Stomach (tissue), 9 donors: ENCODE measurements around the gene EIF3L. TPM values are rescaled to one million over a fixed set of nuclear protein-coding genes. Genes with fewer than 3 reads are reported as not detected.

Experiments
- DNase-seq, 2 donors: peaks; one replicate each; pipeline versions ENCODE4 v3.0.0 to v3.0.0-alpha.2; 2013 to 2019
- H3K27ac ChIP-seq, 5 donors: fragments of 200-600 bp in 4 of 5; sonication (generic) in 4 of 5; one replicate each; pipeline ENCODE4 v1.5.1; 2013 to 2019; ENCODE audit warnings: mild to moderate bottlenecking in 1 of 5, moderate library complexity in 1 of 5
- H3K27me3 ChIP-seq, 3 donors: fragments of 200-600 bp; sonication (generic); one replicate each; pipeline ENCODE4 v1.5.1; 2017 to 2019; ENCODE audit warnings: mixed run types in 1 of 3
- H3K36me3 ChIP-seq, 4 donors: fragments of 200-600 bp; sonication (generic); 1 replicate in 3 of 4; 2 replicates in 1 of 4; pipeline ENCODE4 v1.5.1; 2016 to 2019
- H3K4me1 ChIP-seq, 4 donors: fragments of 200-600 bp; sonication (generic); one replicate each; pipeline ENCODE4 v1.5.1; 2016 to 2019
- H3K4me3 ChIP-seq, 4 donors: fragments of 200-600 bp; sonication (generic) in 3 of 4; one replicate each; pipeline ENCODE4 v1.5.1; 2016 to 2019; ENCODE audit warnings: mild to moderate bottlenecking in 1 of 4
- H3K9me3 ChIP-seq, 4 donors: fragments of 200-600 bp; sonication (generic); one replicate each; pipeline ENCODE4 v1.5.1; 2016 to 2019
- CTCF ChIP-seq, 7 experiments: fragments of 450-650 bp in 4 of 7; fragments of 200-600 bp in 3 of 7; sonication (generic) in 3 of 7; IDR thresholded peaks; one replicate each; pipeline ENCODE4 v1.5.1; 2016 to 2019; ENCODE audit warnings: antibody characterized with exemption in 7 of 7, control low read depth in 2 of 7, mild to moderate bottlenecking in 1 of 7
- EP300 ChIP-seq: sonication (generic); formaldehyde crosslinking; IDR thresholded peaks from one replicate; pipeline ENCODE4 v1.6.1; 2017; ENCODE audit warnings: antibody characterized with exemption
- POLR2A ChIP-seq, 4 donors: fragments of 450-650 bp; IDR thresholded peaks; one replicate each; pipeline ENCODE4 v1.6.1; 2016; ENCODE audit warnings: antibody characterized with exemption in 4 of 4, control low read depth in 2 of 4, mild to moderate bottlenecking in 1 of 4, moderate library complexity in 1 of 4
- POLR2AphosphoS5 ChIP-seq, 3 donors: sonication (generic); formaldehyde crosslinking; IDR thresholded peaks; one replicate each; pipeline ENCODE4 v1.6.1; 2016; ENCODE audit warnings: antibody characterized with exemption in 3 of 3
- WGBS, 5 donors: extraction: QIAGEN DNeasy Blood & Tissue Kit in 3 of 5; methylation state at CpG; one replicate each; pipeline versions ENCODE4 v1.1.5 to v1.1.7; 2013 to 2018; 5-methylcytosine and 5-hydroxymethylcytosine counted together
- intact Hi-C: fragments of 100-400 bp; cut with DNase I; formaldehyde crosslinking; loops from one replicate; pipeline ENCODE4 v1.15.1; 2023; ENCODE audit warnings: low total_unique reads
- polyA plus RNA-seq, 3 donors: library from polyadenylated mRNA; stranded (reverse); fragments of 200-250 nt; gene quantifications; one replicate each; pipeline ENCODE4 v1.2.3, GENCODE V29; 2013
- total RNA-seq, 5 donors: library from RNA; depleted of rRNA; stranded (reverse); fragments of >200 nt; gene quantifications; one replicate each; pipeline versions ENCODE4 v1.1.0 to v1.2.3, GENCODE V29; 2014 to 2016
- donor health status: healthy with polysubstance abuse.
- donor health status: Bipolar disorder and iron deficiency.
- donor health status: healthy.

EIF3L gene
- total and polyA plus RNA-seq, 8 donors: 254 to 657 (median 381) TPM

GRCh38 chr22:37930270-37930951 is 81.2 kb downstream of the EIF3L start:
- Histone ChIP-seq H3K27ac (peak overlapping the region; percentile 59 to 83 (median 79)), H3K4me3 (no peak overlapping the region), H3K9me3 (no peaks in the 10 kb centered on the region), H3K36me3 (peaks cover 51 to 81% (median 76%) of the 10 kb centered on the region in 4 donors), H3K4me1 (peaks cover 63 to 91% (median 76%) of the 10 kb centered on the region in 4 donors), H3K27me3 (no peaks in the 10 kb centered on the region)
- WGBS, 5 donors: 45 to 81% (median 56%) methylated on average over 11 of the region's 11 CpGs
- intact Hi-C loops: no loop called here
- TF ChIP-seq EP300 (no peak), POLR2AphosphoS5 (IDR thresholded peaks at IDR 0.05) (no peak), POLR2A (IDR thresholded peaks at IDR 0.05) (no peak), CTCF (IDR thresholded peaks at IDR 0.05) (peak in 5 of 7 experiments; percentile 17 to 42 (median 25))
- no peak for DNase-seq

- H3K9me3 ChIP-seq: no peaks in the 10 kb centered on the region
- H3K4me3 ChIP-seq: no peak overlapping the region
- WGBS, 5 donors: 24 to 61% (median 39%) methylated on average over 2 of the region's 2 CpGs
- peaks cover 57 to 85% (median 70%) of the 10 kb centered on the region in 4 donors for H3K4me1 ChIP-seq
- no peaks in the 10 kb centered on the region for H3K27me3 ChIP-seq
- DNase-seq: no peak
- H3K36me3 ChIP-seq: peaks cover 46 to 81% (median 76%) of the 10 kb centered on the region in 4 donors
- H3K27ac ChIP-seq: peak overlapping the region; percentile 59 to 83 (median 79)
- TF ChIP-seq EP300 (no peak), POLR2AphosphoS5 (IDR thresholded peaks at IDR 0.05) (no peak), CTCF (IDR thresholded peaks at IDR 0.05) (no peak), POLR2A (IDR thresholded peaks at IDR 0.05) (no peak)
- intact Hi-C loops: no loop called here
Observed at GRCh38 chr22:37930952-37931440, 81.8 kb downstream of the EIF3L start.

GRCh38 chr22:37931893-37932389 is 82.7 kb downstream of the EIF3L start:
- no peak for DNase-seq
- Histone ChIP-seq H3K27ac (peak overlapping the region; percentile 59 to 83 (median 78)), H3K4me1 (peaks cover 57 to 76% (median 64%) of the 10 kb centered on the region in 4 donors), H3K27me3 (no peaks in the 10 kb centered on the region), H3K36me3 (peaks cover 46 to 81% (median 76%) of the 10 kb centered on the region in 4 donors), H3K4me3 (no peak overlapping the region), H3K9me3 (no peaks in the 10 kb centered on the region)
- TF ChIP-seq POLR2A (IDR thresholded peaks at IDR 0.05): no peak
- peak in 2 of 3 donors; percentile 14 to 59 for TF ChIP-seq POLR2AphosphoS5 (IDR thresholded peaks at IDR 0.05)
- 46 to 78% (median 50%) methylated on average over 5 to 6 of the region's 6 CpGs for WGBS, 5 donors
- intact Hi-C loops: no loop called here

GRCh38 chr22:37932401-37932800 is 83.2 kb downstream of the EIF3L start:
- Histone ChIP-seq H3K27ac (peak overlapping the region; percentile 59 to 83 (median 78)), H3K36me3 (peaks cover 46 to 81% (median 76%) of the 10 kb centered on the region in 4 donors)
- TF ChIP-seq CTCF (IDR thresholded peaks at IDR 0.05) (no peak), POLR2A (IDR thresholded peaks at IDR 0.05) (no peak), POLR2AphosphoS5 (IDR thresholded peaks at IDR 0.05) (no peak), EP300 (no peak)

More at GRCh38 chr22:37932401-37932800, 83.2 kb downstream of the EIF3L start:
- no peaks in the 10 kb centered on the region for H3K9me3 ChIP-seq
- WGBS, 5 donors: 33 to 70% (median 56%) methylated on average over 9 to 10 of the region's 10 CpGs
- H3K4me1 ChIP-seq: peaks cover 57 to 73% (median 62%) of the 10 kb centered on the region in 4 donors
- H3K4me3 ChIP-seq: no peak overlapping the region
- intact Hi-C loops: no loop called here
- no peaks in the 10 kb centered on the region for H3K27me3 ChIP-seq
- DNase-seq: no peak
